NT2/D1 (cell line): Measurements from ENCODE around the gene DNAH8.

ENCODE experiments used
- DNase-seq: peaks from one replicate; pipeline ENCODE4 v3.0.0-alpha.2; 2011; ENCODE audit warnings: low read depth, low spot score
- H3K27me3 ChIP-seq: 2 replicates; pipeline ENCODE4 v1.6.0; 2011; ENCODE audit warnings: mild to moderate bottlenecking; ENCODE audit not compliant: insufficient read length, insufficient read depth
- H3K36me3 ChIP-seq: 2 replicates; pipeline ENCODE4 v1.6.1; 2011; ENCODE audit warnings: mild to moderate bottlenecking, low read length, mixed read lengths; ENCODE audit not compliant: insufficient read depth, insufficient read length
- H3K4me1 ChIP-seq: 2 replicates; pipeline ENCODE4 v1.5.1; 2011; ENCODE audit not compliant: insufficient read depth, insufficient read length
- H3K4me3 ChIP-seq: 2 replicates; pipeline ENCODE4 v1.5.1; 2011; ENCODE audit warnings: low read depth; ENCODE audit not compliant: insufficient read length
- H3K9ac ChIP-seq: 2 replicates; pipeline ENCODE4 v1.6.0; 2011; ENCODE audit warnings: low read depth; ENCODE audit not compliant: insufficient read length
- H3K9me3 ChIP-seq: 2 replicates; pipeline ENCODE4 v1.5.1; 2011; ENCODE audit warnings: mild to moderate bottlenecking, low read length; ENCODE audit not compliant: insufficient read depth
- SUZ12 ChIP-seq: IDR thresholded peaks from 2 replicates; pipeline ENCODE4 v1.6.1; 2011; ENCODE audit not compliant: insufficient read length, insufficient read depth; ENCODE audit errors: extremely low read depth
- YY1 ChIP-seq: IDR thresholded peaks from 2 replicates; pipeline ENCODE4 v1.6.1; 2011; ENCODE audit not compliant: insufficient read length, insufficient read depth
- ZNF274 ChIP-seq: IDR thresholded peaks from 2 replicates; pipeline ENCODE4 v1.6.1; 2011; ENCODE audit warnings: mild to moderate bottlenecking, low read depth, low read length

Gene DNAH8

GRCh38 chr6:38935051-38935450, 219.9 kb downstream of the DNAH8 start:
- no peaks in the 10 kb centered on the region for H3K36me3 ChIP-seq
- no peaks in the 10 kb centered on the region for H3K4me1 ChIP-seq
- DNase-seq: no peak
- no peaks in the 10 kb centered on the region for H3K27me3 ChIP-seq
- no peaks in the 10 kb centered on the region; the same call in 1 of the 2 replicates for H3K9me3 ChIP-seq
- TF ChIP-seq ZNF274 (no peak), YY1 (no peak), SUZ12 (no peak)
- no peak overlapping the region for H3K9ac ChIP-seq
- no peak overlapping the region for H3K4me3 ChIP-seq

- Histone ChIP-seq H3K9ac (no peak overlapping the region), H3K9me3 (no peaks in the 10 kb centered on the region; the same call in 1 of the 2 replicates), H3K4me3 (no peak overlapping the region), H3K4me1 (no peaks in the 10 kb centered on the region), H3K36me3 (no peaks in the 10 kb centered on the region), H3K27me3 (no peaks in the 10 kb centered on the region)
- DNase-seq: no peak
- TF ChIP-seq ZNF274: no peak
- no peak for TF ChIP-seq YY1
- no peak for TF ChIP-seq SUZ12
Observed at GRCh38 chr6:38937839-38938613, 222.9 kb downstream of the DNAH8 start.

- DNase-seq: no peak
- no peak overlapping the region for H3K9ac ChIP-seq
- H3K27me3 ChIP-seq: no peaks in the 10 kb centered on the region
- no peaks in the 10 kb centered on the region for H3K36me3 ChIP-seq
- no peaks in the 10 kb centered on the region for H3K4me1 ChIP-seq
- H3K4me3 ChIP-seq: no peak overlapping the region
- TF ChIP-seq ZNF274 (no peak), SUZ12 (no peak), YY1 (no peak)
- H3K9me3 ChIP-seq: no peaks in the 10 kb centered on the region; the same call in 1 of the 2 replicates
Observed at GRCh38 chr6:38938741-38939140, 223.6 kb downstream of the DNAH8 start.

- Histone ChIP-seq H3K9me3 (no peaks in the 10 kb centered on the region; the same call in 1 of the 2 replicates), H3K4me1 (no peaks in the 10 kb centered on the region), H3K4me3 (no peak overlapping the region), H3K27me3 (no peaks in the 10 kb centered on the region), H3K9ac (no peak overlapping the region), H3K36me3 (no peaks in the 10 kb centered on the region)
- no peak for TF ChIP-seq ZNF274
- TF ChIP-seq SUZ12: no peak
- no peak for TF ChIP-seq YY1
- DNase-seq: no peak
Observed at GRCh38 chr6:38942442-38942841, 227.3 kb downstream of the DNAH8 start.

- H3K9ac ChIP-seq: no peak overlapping the region
- H3K36me3 ChIP-seq: no peaks in the 10 kb centered on the region
- no peaks in the 10 kb centered on the region; the same call in 1 of the 2 replicates for H3K9me3 ChIP-seq
- H3K27me3 ChIP-seq: no peaks in the 10 kb centered on the region
- no peaks in the 10 kb centered on the region for H3K4me1 ChIP-seq
- DNase-seq: no peak
- H3K4me3 ChIP-seq: no peak overlapping the region
- no peak for TF ChIP-seq ZNF274
- TF ChIP-seq YY1: no peak
- no peak for TF ChIP-seq SUZ12
Observed at GRCh38 chr6:38942965-38943364, 227.9 kb downstream of the DNAH8 start.

GRCh38 chr6:38943964-38944363, 228.9 kb downstream of the DNAH8 start:
- Histone ChIP-seq H3K9me3 (no peaks in the 10 kb centered on the region), H3K36me3 (no peaks in the 10 kb centered on the region), H3K4me1 (no peaks in the 10 kb centered on the region), H3K4me3 (no peak overlapping the region), H3K27me3 (no peaks in the 10 kb centered on the region), H3K9ac (no peak overlapping the region)
- no peak for DNase-seq
- TF ChIP-seq YY1 (no peak), ZNF274 (no peak), SUZ12 (no peak)

GRCh38 chr6:38944655-38945279, 229.7 kb downstream of the DNAH8 start:
- Histone ChIP-seq H3K4me3 (no peak overlapping the region), H3K36me3 (no peaks in the 10 kb centered on the region), H3K27me3 (no peaks in the 10 kb centered on the region), H3K4me1 (no peaks in the 10 kb centered on the region), H3K9me3 (no peaks in the 10 kb centered on the region), H3K9ac (no peak overlapping the region)
- no peak for DNase-seq
- TF ChIP-seq YY1 (no peak), ZNF274 (no peak), SUZ12 (no peak)
